ENCODE data around the gene CABP1.

Gene CABP1

GRCh38 chr12:120625557-120626419 lies 14.6 kb upstream of the CABP1 start:
- TF ChIP-seq CTCF (IDR thresholded peaks at IDR 0.05; ENCODE audit: insufficient read depth, missing control alignments), result peak; percentile 3
- FAIRE-seq (no peak), DNase-seq (ENCODE audit: insufficient read length, low spot score) (no peak)

DNA sequence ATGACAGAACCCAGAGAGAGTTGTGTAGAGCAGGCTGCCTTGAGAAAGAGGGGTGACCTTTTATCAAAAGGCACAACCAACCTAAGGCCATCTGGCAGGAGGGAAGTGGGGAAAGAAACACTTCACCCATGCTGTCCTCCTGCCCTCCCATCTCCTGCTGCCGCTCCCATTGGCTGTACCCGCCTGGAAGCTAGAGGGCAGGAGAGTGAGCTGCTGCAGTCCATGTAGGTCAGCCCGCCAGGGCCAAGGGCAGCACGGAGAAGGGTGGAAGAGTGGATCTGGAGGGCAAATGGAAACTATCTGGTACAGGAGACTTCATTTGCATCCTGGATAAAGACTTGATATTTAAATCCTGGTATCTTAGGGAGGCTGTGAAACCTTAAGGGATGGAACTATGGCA lies 11.5 kb upstream of the CABP1 start:
- FAIRE-seq (no peak), DNase-seq (ENCODE audit: insufficient read length, low spot score) (no peak)
- peak; percentile 22 for TF ChIP-seq CTCF (IDR thresholded peaks at IDR 0.05; ENCODE audit: insufficient read depth, missing control alignments)

- no peak for TF ChIP-seq CTCF (IDR thresholded peaks at IDR 0.05; ENCODE audit: insufficient read depth, missing control alignments)
- DNase-seq (ENCODE audit: insufficient read length, low spot score) (no peak), FAIRE-seq (no peak)
Measured at GRCh38 chr12:120630104-120630892, 10.1 kb upstream of the CABP1 start.

DNA sequence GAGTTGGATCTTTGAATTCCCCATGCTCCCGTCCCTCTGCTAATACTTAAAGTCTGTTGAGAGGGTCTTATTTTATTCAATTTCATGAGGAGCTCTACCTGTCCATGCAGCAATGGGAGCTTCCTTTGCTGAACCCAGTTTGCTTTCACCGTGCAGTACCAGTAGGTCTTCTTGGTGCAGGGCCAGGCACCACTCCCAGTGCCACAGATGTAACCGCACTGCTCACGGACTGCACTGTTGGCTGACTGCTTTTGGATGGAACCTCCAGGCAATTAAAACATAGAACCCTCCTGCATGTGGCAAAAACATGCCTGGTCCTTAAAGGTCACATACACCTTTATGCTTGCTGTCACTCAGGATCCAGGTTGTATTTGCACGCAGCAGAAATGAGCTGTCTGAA lies 9.3 kb upstream of the CABP1 start:
- no peak for DNase-seq (ENCODE audit: insufficient read length, low spot score)
- no peak for TF ChIP-seq CTCF (IDR thresholded peaks at IDR 0.05; ENCODE audit: insufficient read depth, missing control alignments)
- no peak for FAIRE-seq

- DNase-seq (ENCODE audit: insufficient read length, low spot score), result no peak
- FAIRE-seq, result no peak
Measured at GRCh38 chr12:120640861-120641833, 721 bp downstream of the CABP1 start.

More at GRCh38 chr12:120640861-120641833, 721 bp downstream of the CABP1 start:
- no peak for TF ChIP-seq CTCF (IDR thresholded peaks at IDR 0.05; ENCODE audit: insufficient read depth, missing control alignments)

All from D721Med (cell line).